AG10803 (cell line): ENCODE results near the gene MPZL2.

Experiments
- DNase-seq: peaks from one replicate; pipeline ENCODE4 v3.0.0; 2010; ENCODE audit warnings: low read depth
- H3K4me3 ChIP-seq: 2 replicates; pipeline ENCODE4 v1.5.1; 2011; ENCODE audit warnings: mild to moderate bottlenecking, low read length, control low read depth
- TF ChIP-seq, protein P1 (sequence below): conservative IDR thresholded peaks from 2 replicates; pipeline ENCODE4 v1.5.1; 2011; ENCODE audit warnings: mild to moderate bottlenecking, low read length, control low read depth, inconsistent platforms

Gene MPZL2

DNA sequence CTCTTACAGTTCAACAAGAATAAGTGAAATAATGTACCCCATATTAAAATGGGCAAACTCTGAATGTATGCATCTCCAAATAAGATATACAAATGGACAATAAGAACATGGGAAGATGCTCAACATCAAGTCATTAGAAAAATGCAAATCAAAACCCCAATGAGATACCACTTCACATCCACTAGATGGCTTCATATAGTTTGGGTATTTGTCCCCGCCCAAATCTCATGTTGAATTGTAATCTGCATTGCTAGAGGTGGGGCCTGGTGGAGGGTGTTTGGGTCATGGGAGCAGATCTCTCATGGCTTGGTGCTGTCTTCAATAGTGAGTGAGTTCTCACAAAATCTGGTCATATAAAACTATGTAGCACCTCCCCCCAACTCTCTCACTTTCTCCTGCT lies 5.7 kb downstream of the MPZL2 start:
- DNase-seq = no peak
- TF ChIP-seq, protein P1, sequence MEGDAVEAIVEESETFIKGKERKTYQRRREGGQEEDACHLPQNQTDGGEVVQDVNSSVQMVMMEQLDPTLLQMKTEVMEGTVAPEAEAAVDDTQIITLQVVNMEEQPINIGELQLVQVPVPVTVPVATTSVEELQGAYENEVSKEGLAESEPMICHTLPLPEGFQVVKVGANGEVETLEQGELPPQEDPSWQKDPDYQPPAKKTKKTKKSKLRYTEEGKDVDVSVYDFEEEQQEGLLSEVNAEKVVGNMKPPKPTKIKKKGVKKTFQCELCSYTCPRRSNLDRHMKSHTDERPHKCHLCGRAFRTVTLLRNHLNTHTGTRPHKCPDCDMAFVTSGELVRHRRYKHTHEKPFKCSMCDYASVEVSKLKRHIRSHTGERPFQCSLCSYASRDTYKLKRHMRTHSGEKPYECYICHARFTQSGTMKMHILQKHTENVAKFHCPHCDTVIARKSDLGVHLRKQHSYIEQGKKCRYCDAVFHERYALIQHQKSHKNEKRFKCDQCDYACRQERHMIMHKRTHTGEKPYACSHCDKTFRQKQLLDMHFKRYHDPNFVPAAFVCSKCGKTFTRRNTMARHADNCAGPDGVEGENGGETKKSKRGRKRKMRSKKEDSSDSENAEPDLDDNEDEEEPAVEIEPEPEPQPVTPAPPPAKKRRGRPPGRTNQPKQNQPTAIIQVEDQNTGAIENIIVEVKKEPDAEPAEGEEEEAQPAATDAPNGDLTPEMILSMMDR = peak; percentile 16; the same call in 1 of the 2 replicates
- H3K4me3 ChIP-seq = no peak overlapping the region

DNA sequence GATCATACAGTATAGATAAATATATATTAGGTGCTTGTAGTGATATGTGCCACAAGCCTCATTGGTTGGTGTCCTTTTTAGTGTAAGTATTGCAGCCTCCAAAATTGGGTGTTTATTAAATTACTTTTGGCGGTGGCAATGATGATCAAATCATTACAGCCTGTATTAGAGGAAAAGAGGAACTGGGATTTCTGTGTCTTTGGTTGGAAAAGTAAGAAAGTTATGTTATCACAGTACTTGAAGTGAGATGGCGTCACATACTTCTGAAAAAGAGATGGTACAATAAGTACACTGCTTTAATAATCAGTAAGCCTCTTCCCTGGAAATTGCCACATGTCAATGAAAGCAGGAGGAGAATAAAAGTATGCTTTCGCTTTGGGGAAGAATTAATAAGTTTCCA lies 11.4 kb downstream of the MPZL2 start:
- TF ChIP-seq, protein P1 = no peak
- H3K4me3 ChIP-seq = no peak overlapping the region
- no peak for DNase-seq

DNA sequence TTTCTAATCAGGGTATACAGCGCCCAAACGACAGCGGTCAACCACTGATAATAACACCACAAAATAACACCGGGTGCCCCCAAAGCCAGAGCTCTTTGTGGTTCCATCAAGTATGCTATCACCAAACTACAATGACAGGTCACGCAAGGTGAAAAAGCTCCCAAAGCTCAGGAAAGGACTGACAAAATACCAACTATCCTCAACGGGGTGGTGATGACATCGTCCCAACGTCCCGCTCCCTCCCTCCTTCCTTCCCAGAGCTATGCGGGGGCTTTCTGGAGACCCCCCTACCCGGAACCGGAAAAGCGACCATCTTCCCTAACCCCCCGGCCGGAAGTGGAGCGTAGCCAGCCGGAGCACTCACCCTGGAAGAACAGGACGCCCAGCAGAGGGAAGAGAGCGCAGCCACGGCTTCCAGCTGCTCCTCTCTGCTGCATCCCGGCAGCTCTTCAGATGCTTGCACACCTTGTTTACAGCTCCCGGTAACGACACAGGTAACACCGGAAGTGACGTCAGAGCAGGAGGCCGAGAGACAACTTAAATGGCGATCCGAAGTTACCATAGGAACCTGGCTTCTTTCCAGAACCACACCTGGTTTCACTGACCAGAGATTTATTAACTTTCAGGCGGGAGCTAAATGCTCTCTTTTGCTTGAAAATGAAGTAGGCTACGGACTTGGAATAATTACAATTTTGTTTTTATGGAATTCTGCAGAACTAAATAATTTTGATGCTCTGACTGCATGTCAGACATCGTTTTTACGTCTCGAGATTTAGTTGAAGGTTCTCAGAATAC lies 12.0 kb downstream of the MPZL2 start, which contains the start of gene MPZL3:
TSS of gene MPZL3 (minus strand) at position 508 of the 795 bp plus-strand sequence. CDS start at position 437, 71 bp downstream.
- TF ChIP-seq, protein P1 = no peak
- peak; percentile 22 for DNase-seq

DNA sequence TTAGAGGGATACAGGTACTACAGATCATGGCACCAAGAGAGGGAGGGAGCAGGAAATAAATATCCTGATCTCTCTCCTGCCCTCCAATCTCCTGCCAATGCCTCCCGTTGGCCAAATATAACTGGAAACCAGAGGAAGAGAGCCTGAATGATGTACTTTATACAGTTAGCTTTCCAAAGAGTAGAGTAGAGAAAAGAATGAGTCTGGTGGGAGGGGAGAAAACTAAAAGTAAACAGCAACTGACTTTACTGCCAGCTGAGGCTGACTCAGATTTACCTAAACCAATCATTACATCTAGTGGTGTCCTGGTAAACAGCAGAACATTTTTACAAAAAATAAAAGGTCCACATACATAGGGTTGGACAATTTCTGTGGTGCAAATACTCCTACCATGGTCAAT lies 17.1 kb downstream of the MPZL2 start:
- TF ChIP-seq, protein P1 = no peak

More for the DNA sequence above, 12.0 kb downstream of the MPZL2 start, which contains the start of gene MPZL3:
- peak within 1 kb of the TSS; percentile 73 for H3K4me3 ChIP-seq

DNA sequence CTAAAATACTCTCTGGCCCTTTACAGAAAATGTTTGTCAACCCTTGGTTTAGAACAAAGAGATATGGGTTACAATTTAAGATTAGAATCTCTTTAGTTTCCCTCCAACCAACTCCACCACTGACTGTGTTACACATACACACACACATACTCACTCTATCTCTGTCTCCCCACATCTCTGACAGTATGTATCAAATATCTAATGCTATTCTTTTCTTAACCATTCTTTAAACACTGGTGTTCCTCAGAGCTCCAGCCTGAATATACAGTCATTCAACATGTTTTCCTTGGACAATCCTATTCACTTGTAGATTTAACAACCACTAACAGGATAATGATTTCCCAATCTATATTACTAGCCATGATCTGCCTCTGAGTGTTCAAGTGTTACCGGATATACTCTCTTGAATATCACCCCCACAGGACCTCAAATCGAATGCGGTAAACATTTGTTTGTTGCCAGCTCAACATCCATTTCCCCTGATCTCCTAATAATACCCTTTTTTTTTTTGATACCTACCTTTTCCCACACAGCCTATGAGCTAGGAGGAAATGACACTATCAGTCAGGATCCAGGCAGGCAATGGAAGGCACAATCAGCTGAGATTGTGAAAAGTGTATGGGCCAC lies 18.0 kb downstream of the MPZL2 start:
- no peak for DNase-seq
- TF ChIP-seq, protein P1 = no peak

More for the DNA sequence above, 17.1 kb downstream of the MPZL2 start:
- no peak overlapping the region for H3K4me3 ChIP-seq
- DNase-seq = no peak

DNA sequence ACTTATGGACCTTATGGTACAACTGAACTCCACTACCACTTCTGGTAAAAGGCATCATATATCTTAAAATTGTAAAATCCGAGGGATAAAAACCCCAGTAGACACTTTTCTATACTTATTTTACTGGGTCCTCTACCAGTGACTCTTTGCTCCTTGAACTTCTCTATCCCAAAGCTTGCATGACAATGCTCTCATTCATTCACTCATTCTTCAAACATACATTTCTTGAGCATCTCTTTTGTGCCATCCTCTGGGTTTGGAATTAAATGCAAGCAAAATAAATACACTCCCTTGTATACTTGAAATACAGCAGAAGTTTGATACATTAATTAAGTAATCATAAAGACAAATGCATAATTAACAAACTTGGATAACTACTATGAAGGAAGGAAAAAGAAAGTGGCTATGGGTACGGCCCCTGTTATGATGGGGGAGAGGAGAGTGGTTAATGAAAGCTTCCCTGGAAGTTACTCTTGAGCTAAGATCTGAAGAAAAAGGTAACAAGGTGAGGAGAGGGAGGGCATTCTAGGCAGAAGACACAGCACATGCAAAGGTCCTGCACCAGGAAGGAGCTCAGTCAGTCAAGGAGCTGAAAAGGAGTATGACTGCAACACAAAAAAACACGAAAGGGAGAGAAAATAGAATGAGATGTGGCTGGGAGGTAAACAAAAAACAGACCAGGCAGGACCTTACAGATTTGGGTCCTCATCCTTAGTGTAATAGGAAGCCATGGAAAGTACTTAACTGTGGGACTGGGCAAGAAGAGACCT lies 19.9 kb downstream of the MPZL2 start:
- no peak for DNase-seq
- H3K4me3 ChIP-seq = no peak overlapping the region
- TF ChIP-seq, protein P1 = no peak

More for the DNA sequence above, 18.0 kb downstream of the MPZL2 start:
- H3K4me3 ChIP-seq = no peak overlapping the region
